GM23338 (cell line): Measurements from ENCODE around the gene DROSHA. TPM values are rescaled to one million over a fixed set of nuclear protein-coding genes. Genes with fewer than 3 reads are reported as not detected.
A peak's percentile ranks its signal among the peaks of the same experiment; 100 is the strongest.

Experiments used
- ATAC-seq: fragments of 200-7000 bp; cut with Tn5 transposase; 3 replicates; pipeline ENCODE4 v1.9.1; 2020
- DNase-seq: peaks from one replicate; pipeline ENCODE4 v3.0.0-alpha.2; 2015; ENCODE audit warnings: low spot score
- H2AFZ ChIP-seq: fragments of 200-600 bp; sonication (generic); 2 replicates; pipeline ENCODE4 v1.8.0; 2016; ENCODE audit warnings: antibody characterized with exemption, mild to moderate bottlenecking, moderate library complexity
- H3F3A ChIP-seq: fragments of 200-600 bp; sonication (generic); replicated peaks from 2 replicates; pipeline ENCODE4 v1.8.0; 2017; ENCODE audit warnings: antibody characterized with exemption, mixed run types, low read depth
- H3K27ac ChIP-seq: fragments of 200-600 bp; sonication (generic); 2 replicates; pipeline ENCODE4 v1.6.1; 2016; ENCODE audit warnings: low read depth
- H3K27me3 ChIP-seq: fragments of 200-600 bp; sonication (generic); 2 replicates; pipeline ENCODE4 v1.8.0; 2016; ENCODE audit warnings: mild to moderate bottlenecking, mixed run types, moderate library complexity; ENCODE audit not compliant: insufficient read depth
- H3K36me3 ChIP-seq: fragments of 200-600 bp; sonication (generic); 2 replicates; pipeline ENCODE4 v1.8.0; 2016; ENCODE audit warnings: mild to moderate bottlenecking; ENCODE audit not compliant: insufficient read depth
- H3K4me1 ChIP-seq: fragments of 200-600 bp; sonication (generic); 2 replicates; pipeline ENCODE4 v1.8.0; 2016; ENCODE audit warnings: mild to moderate bottlenecking, moderate library complexity; ENCODE audit not compliant: insufficient read depth
- H3K4me2 ChIP-seq: fragments of 200-600 bp; sonication (generic); 2 replicates; pipeline ENCODE4 v1.7.1; 2017; ENCODE audit warnings: mixed run types
- H3K4me3 ChIP-seq: fragments of 200-600 bp; sonication (generic); 2 replicates; pipeline ENCODE4 v1.6.1; 2016; ENCODE audit warnings: mixed run types
- H3K79me2 ChIP-seq: fragments of 200-600 bp; sonication (generic); replicated peaks from 2 replicates; pipeline ENCODE4 v1.8.0; 2017; ENCODE audit warnings: mild to moderate bottlenecking; ENCODE audit not compliant: insufficient read depth
- H3K9me2 ChIP-seq: fragments of 200-600 bp; sonication (generic); 2 replicates; pipeline ENCODE4 v1.8.0; 2017; ENCODE audit not compliant: insufficient read depth
- H4K20me1 ChIP-seq: fragments of 200-600 bp; sonication (generic); replicated peaks from 2 replicates; pipeline ENCODE4 v1.8.0; 2017; ENCODE audit warnings: mild to moderate bottlenecking; ENCODE audit not compliant: insufficient read depth
- H3K27ac Mint-ChIP-seq: 2 replicates; pipeline ENCODE4 v1.8.0; 2020; ENCODE audit warnings: inconsistent platforms, mild to moderate bottlenecking, moderate library complexity, mixed read lengths
- H3K27me3 Mint-ChIP-seq: 3 replicates; pipeline ENCODE4 v1.8.0; 2022; ENCODE audit warnings: low read depth, mild to moderate bottlenecking, moderate library complexity, mixed read lengths, inconsistent platforms; ENCODE audit not compliant: insufficient read depth, poor library complexity
- H3K36me3 Mint-ChIP-seq: 3 replicates; pipeline ENCODE4 v1.8.0; 2021; ENCODE audit warnings: low read depth, mild to moderate bottlenecking, inconsistent platforms, moderate library complexity, mixed read lengths
- H3K4me1 Mint-ChIP-seq: 3 replicates; pipeline ENCODE4 v1.8.0; 2020; ENCODE audit warnings: mild to moderate bottlenecking, inconsistent platforms, mixed read lengths
- H3K4me3 Mint-ChIP-seq: 3 replicates; pipeline ENCODE4 v1.8.0; 2021; ENCODE audit warnings: moderate library complexity, mild to moderate bottlenecking, inconsistent platforms, mixed read lengths
- H3K9me3 Mint-ChIP-seq: 3 replicates; pipeline ENCODE4 v1.8.0; 2020; ENCODE audit warnings: moderate library complexity, mild to moderate bottlenecking, inconsistent platforms, mixed read lengths
- CREB1 ChIP-seq: fragments of 250-450 bp; sonication (Bioruptor Pico); IDR thresholded peaks from 2 replicates; pipeline ENCODE4 v1.5.0; 2020; ENCODE audit warnings: low read depth, mild to moderate bottlenecking, moderate library complexity
- EZH2phosphoT487 ChIP-seq: fragments of 200-600 bp; sonication (generic); IDR thresholded peaks from one replicate; pipeline ENCODE4 v1.8.1; 2018; ENCODE audit warnings: antibody characterized with exemption; ENCODE audit not compliant: unreplicated experiment
- JUNB ChIP-seq: IDR thresholded peaks from one replicate; pipeline ENCODE4 v1.6.1; 2016; ENCODE audit warnings: antibody characterized with exemption; ENCODE audit not compliant: unreplicated experiment
- POLR2AphosphoS5 ChIP-seq: IDR thresholded peaks from 2 replicates; pipeline ENCODE4 v1.6.1; 2016; ENCODE audit warnings: antibody characterized with exemption, low read depth
- STAT1 ChIP-seq: IDR thresholded peaks from one replicate; pipeline ENCODE4 v1.6.1; 2016; ENCODE audit warnings: antibody characterized with exemption; ENCODE audit not compliant: unreplicated experiment
- ZNF114 ChIP-seq: fragments of 250-450 bp; sonication (Bioruptor Pico); IDR thresholded peaks from 2 replicates; pipeline ENCODE4 v1.5.0; 2020; ENCODE audit warnings: mild to moderate bottlenecking, moderate library complexity
- ZNF331 ChIP-seq: fragments of 250-450 bp; sonication (Bioruptor Pico); IDR thresholded peaks from 2 replicates; pipeline ENCODE4 v1.5.0; 2020; ENCODE audit warnings: low read depth, mild to moderate bottlenecking, moderate library complexity
- polyA plus RNA-seq: library from polyadenylated mRNA; unstranded; fragments of >200 nt; fragmentation: Nextera tagmentation; extraction: Ambion mirVana; gene quantifications from 2 replicates; pipeline ENCODE4 v1.2.1, GENCODE V29; 2016
- total RNA-seq: library from RNA; depleted of rRNA; stranded (reverse); fragments of >200 nt; shearing (Covaris generic); gene quantifications from 2 replicates; pipeline ENCODE4 v1.2.3, GENCODE V29; 2014
- TF ChIP-seq, protein P1 (sequence below): IDR thresholded peaks from 2 replicates; pipeline ENCODE4 v1.6.1; 2016; ENCODE audit warnings: antibody characterized with exemption
- TF ChIP-seq, protein P2 (sequence below): IDR thresholded peaks from one replicate; pipeline ENCODE4 v1.6.1; 2018; ENCODE audit warnings: antibody characterized with exemption; ENCODE audit not compliant: unreplicated experiment

The DROSHA gene
- total and polyA plus RNA-seq, 2 experiments from 2014 or later: 70.6 to 87.8 TPM

DNA sequence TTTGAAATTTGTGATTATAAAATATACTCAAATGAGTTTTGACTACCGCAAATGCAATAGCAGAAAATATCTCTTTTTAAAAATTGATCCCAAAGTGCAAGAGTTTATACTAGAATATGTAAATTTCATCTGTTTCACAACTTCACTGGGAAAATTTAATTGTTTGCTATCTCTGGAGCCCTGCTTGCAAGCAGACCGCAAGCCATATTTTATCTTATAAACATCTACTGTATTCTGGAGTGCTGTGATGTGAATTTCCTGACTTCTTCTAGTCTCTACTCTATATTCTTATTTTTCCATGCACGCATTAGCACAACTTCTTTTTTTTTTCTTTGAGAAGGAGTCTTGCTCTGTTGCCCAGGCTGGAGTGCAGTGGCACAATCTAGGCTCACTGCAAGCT, 98.7 kb downstream of the DROSHA start (continued):
- TF ChIP-seq CREB1 (CRISPR knock-in tag) (no peak), ZNF331 (CRISPR knock-in tag) (no peak), ZNF114 (CRISPR knock-in tag) (no peak), JUNB (no peak)
- TF ChIP-seq, protein P1, sequence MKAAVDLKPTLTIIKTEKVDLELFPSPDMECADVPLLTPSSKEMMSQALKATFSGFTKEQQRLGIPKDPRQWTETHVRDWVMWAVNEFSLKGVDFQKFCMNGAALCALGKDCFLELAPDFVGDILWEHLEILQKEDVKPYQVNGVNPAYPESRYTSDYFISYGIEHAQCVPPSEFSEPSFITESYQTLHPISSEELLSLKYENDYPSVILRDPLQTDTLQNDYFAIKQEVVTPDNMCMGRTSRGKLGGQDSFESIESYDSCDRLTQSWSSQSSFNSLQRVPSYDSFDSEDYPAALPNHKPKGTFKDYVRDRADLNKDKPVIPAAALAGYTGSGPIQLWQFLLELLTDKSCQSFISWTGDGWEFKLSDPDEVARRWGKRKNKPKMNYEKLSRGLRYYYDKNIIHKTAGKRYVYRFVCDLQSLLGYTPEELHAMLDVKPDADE: no peak

DNA sequence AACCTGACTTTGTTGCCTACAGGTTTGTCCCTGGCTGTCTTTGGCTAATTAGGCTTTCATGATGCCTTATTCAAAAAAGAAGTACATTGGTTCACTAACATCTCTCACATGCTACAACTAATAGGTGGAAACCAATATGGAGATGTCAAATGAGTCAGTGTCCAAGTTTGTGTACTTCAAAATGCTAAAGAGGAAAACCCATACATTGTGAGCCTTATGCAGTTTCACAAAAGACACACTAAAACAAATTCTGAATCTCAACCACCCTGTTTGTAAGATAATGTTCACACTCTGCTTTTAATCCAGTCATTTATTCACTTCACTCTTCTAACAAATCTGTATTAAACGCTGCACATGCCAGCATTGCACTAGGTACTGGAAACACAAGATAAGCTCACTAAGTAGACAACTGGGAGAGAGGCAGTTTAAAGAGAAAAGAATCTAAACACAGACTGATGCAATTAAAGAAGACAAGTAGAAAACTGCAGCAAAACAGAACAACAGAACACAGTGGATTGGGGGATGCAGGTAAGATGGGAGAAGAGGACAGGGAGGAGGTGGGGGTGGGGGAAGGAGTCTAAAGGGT, 104.1 kb downstream of the DROSHA start:
- no peak for ATAC-seq
- DNase-seq: no peak
- Histone ChIP-seq H4K20me1 (no peaks in the 10 kb centered on the region), H3K9me2 (no peaks in the 10 kb centered on the region), H3K4me2 (peak overlapping the region; percentile 4; the same call in 1 of the 2 replicates), H2AFZ (no peak overlapping the region), H3K27me3 (no peaks in the 10 kb centered on the region), H3K79me2 (no peaks in the 10 kb centered on the region), H3F3A (no peaks in the 10 kb centered on the region), H3K36me3 (no peaks in the 10 kb centered on the region; the same call in 1 of the 2 replicates), H3K27ac (peak overlapping the region; percentile 59), H3K4me1 (peaks cover 16% of the 10 kb centered on the region), H3K4me3 (no peak overlapping the region)
- H3K9me3 Mint-ChIP-seq: no peaks in the 10 kb centered on the region
- H3K27ac Mint-ChIP-seq: peak overlapping the region; percentile 90
- no peaks in the 10 kb centered on the region for H3K27me3 Mint-ChIP-seq
- H3K4me3 Mint-ChIP-seq: no peak overlapping the region
- H3K36me3 Mint-ChIP-seq: peaks cover 4% of the 10 kb centered on the region; the same call in 2 of the 3 replicates
- H3K4me1 Mint-ChIP-seq: peaks cover 24% of the 10 kb centered on the region
- TF ChIP-seq, protein P2, sequence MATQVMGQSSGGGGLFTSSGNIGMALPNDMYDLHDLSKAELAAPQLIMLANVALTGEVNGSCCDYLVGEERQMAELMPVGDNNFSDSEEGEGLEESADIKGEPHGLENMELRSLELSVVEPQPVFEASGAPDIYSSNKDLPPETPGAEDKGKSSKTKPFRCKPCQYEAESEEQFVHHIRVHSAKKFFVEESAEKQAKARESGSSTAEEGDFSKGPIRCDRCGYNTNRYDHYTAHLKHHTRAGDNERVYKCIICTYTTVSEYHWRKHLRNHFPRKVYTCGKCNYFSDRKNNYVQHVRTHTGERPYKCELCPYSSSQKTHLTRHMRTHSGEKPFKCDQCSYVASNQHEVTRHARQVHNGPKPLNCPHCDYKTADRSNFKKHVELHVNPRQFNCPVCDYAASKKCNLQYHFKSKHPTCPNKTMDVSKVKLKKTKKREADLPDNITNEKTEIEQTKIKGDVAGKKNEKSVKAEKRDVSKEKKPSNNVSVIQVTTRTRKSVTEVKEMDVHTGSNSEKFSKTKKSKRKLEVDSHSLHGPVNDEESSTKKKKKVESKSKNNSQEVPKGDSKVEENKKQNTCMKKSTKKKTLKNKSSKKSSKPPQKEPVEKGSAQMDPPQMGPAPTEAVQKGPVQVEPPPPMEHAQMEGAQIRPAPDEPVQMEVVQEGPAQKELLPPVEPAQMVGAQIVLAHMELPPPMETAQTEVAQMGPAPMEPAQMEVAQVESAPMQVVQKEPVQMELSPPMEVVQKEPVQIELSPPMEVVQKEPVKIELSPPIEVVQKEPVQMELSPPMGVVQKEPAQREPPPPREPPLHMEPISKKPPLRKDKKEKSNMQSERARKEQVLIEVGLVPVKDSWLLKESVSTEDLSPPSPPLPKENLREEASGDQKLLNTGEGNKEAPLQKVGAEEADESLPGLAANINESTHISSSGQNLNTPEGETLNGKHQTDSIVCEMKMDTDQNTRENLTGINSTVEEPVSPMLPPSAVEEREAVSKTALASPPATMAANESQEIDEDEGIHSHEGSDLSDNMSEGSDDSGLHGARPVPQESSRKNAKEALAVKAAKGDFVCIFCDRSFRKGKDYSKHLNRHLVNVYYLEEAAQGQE: no peak
- no peak for TF ChIP-seq ZNF331 (CRISPR knock-in tag)
- TF ChIP-seq STAT1: no peak

DNA sequence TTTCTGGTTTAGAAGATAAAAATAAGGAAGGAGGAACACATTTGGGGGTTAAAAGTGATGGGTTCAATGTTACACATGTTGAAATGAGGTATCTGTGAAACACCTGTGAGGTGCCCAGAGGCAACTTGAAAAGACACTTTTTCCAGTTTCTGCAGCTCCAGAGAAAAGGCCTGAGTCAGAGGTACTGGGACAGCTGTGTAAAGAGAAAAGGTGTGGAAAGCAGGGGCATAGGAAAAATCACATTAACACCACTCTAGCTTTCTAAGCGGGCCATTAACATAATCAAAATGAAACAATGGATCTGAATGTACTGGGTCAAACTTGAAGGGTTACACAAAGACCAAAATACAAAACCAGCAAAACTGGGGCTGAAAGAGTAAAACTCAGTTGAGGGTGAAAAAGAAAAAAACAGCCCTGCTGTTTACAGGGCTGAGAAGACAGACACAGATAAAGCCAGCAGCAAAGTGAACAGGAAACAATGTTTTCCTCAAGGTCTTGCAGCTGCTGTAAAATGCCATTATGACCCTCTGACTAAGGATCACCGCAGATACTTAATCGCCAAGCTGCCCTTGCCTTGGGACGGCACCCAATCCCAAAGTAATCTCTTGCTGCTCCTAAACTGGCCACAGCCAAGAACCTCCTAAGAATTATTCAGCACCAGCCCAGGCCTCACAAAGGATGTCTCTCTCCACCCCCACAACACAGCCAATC, 104.7 kb downstream of the DROSHA start:
- Histone ChIP-seq H3K27ac (peak overlapping the region; percentile 59), H2AFZ (no peak overlapping the region), H3K4me2 (peak overlapping the region; percentile 4; the same call in 1 of the 2 replicates), H3F3A (no peaks in the 10 kb centered on the region), H3K36me3 (no peaks in the 10 kb centered on the region; the same call in 1 of the 2 replicates), H3K4me3 (no peak overlapping the region), H3K27me3 (no peaks in the 10 kb centered on the region), H3K9me2 (no peaks in the 10 kb centered on the region), H3K79me2 (no peaks in the 10 kb centered on the region), H4K20me1 (no peaks in the 10 kb centered on the region), H3K4me1 (peaks cover 16% of the 10 kb centered on the region)
- peaks cover 9% of the 10 kb centered on the region; the same call in 2 of the 3 replicates for H3K36me3 Mint-ChIP-seq
- peaks cover 24% of the 10 kb centered on the region for H3K4me1 Mint-ChIP-seq
- H3K27ac Mint-ChIP-seq: peak overlapping the region; percentile 90
- no peaks in the 10 kb centered on the region for H3K9me3 Mint-ChIP-seq
- 0 out of 3 replicates have a peak overlapping the region, but pooled peaks have one; percentile 8 for H3K4me3 Mint-ChIP-seq
- ATAC-seq (peak; percentile 89), DNase-seq (peak; percentile 43)
- no peaks in the 10 kb centered on the region for H3K27me3 Mint-ChIP-seq
- TF ChIP-seq, protein P1: no peak
- no peak for TF ChIP-seq CREB1 (CRISPR knock-in tag)
- no peak for TF ChIP-seq POLR2AphosphoS5
- no peak for TF ChIP-seq EZH2phosphoT487
- no peak for TF ChIP-seq JUNB
- no peak for TF ChIP-seq ZNF114 (CRISPR knock-in tag)
